HG03457 (cell line): ENCODE results near the gene SRSF1.
"Not testable (repeated sequence)": the region's sequence is repeated elsewhere in the genome, so short reads cannot be mapped to it uniquely, and the experiment has no call there.

Experiments used
- ATAC-seq: cut with Tn5 transposase; IDR thresholded peaks from one replicate; pipeline ENCODE4 v1.9.1; 2021; ENCODE audit warnings: moderate number of reproducible peaks; ENCODE audit not compliant: unreplicated experiment

Gene SRSF1

DNA sequence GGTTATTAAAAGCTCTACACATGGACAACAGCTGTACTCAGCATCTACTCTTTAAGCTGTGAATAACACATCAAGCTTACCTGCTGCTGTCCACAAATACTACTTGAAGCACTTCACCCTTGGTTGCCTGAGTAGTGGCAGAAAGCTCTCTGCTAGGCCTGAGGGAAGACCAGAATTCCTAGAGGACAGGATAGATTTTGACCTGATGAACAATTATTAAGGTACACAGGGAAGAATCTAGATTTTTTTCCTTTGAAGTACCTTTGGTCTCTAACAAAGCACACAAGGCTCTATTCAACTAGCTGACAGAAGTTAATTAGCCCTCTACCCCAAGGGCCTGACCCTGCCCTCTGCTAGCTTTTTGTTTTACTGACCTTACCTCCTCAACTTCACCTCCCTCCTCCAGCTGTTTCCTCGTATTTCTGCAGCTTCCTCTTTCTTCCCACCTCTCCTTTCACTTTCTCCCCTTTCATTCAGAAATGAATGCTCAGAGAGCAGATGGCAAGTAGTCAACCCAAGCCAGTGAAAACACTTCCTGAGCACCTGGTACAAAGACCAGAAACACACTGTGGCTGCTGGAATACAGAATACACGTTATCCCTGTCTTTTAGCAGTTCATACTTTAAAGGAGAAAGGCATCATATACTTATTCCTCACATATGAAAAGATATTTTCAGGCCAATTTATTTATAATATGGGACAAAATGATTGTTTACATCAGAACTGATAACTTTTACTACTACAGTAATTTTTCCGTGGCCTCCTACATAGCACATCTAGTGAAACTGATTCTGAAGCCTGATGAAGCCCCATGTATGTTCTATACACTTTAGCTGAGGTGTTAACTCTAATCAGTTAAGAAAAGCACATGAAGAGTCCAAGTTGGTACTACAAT, 13.3 kb downstream of the SRSF1 start:
- ATAC-seq = no peak

GRCh38 chr17:57991537-57991936, 15.5 kb downstream of the SRSF1 start:
- ATAC-seq = no peak

- no peak for ATAC-seq
These were observed 17.0 kb downstream of the SRSF1 start for GRCh38 chr17:57990037-57990436.

GRCh38 chr17:57988301-57989250, 18.5 kb downstream of the SRSF1 start:
- peak; percentile 51 for ATAC-seq

- ATAC-seq = peak; percentile 30
These were observed 19.3 kb downstream of the SRSF1 start, which contains the start of gene VEZF1 for GRCh38 chr17:57987581-57988300. VEZF1 (minus strand) TSS chr17:57988254; CDS start chr17:57988111, 143 bp downstream.

GRCh38 chr17:57986841-57987580, 20.0 kb downstream of the SRSF1 start:
- ATAC-seq = peak; percentile 1

- no peak for ATAC-seq
These were observed 21.4 kb downstream of the SRSF1 start for GRCh38 chr17:57985675-57985974.

GRCh38 chr17:57984936-57985674, 21.9 kb downstream of the SRSF1 start:
- no peak for ATAC-seq

GRCh38 chr17:57984261-57984890, 22.7 kb downstream of the SRSF1 start:
- ATAC-seq = no peak

DNA sequence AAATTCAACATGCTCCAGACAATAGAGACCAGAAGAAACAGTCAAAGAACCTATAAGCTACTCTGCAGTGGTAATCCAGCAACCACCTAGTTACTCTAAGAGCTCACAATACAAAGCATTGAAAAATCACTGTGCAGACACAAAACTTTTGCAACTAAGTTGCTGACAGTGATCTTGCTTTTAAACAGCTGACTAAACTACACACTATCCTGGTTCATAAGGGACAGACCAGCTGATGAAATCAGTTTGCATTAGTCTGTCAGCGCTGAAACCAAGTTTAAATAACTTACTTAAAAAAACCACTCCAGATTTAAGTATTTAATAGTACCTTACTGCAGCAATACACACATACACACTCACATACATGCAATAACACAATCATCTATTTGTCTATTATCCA, 23.6 kb downstream of the SRSF1 start:
- no peak for ATAC-seq

DNA sequence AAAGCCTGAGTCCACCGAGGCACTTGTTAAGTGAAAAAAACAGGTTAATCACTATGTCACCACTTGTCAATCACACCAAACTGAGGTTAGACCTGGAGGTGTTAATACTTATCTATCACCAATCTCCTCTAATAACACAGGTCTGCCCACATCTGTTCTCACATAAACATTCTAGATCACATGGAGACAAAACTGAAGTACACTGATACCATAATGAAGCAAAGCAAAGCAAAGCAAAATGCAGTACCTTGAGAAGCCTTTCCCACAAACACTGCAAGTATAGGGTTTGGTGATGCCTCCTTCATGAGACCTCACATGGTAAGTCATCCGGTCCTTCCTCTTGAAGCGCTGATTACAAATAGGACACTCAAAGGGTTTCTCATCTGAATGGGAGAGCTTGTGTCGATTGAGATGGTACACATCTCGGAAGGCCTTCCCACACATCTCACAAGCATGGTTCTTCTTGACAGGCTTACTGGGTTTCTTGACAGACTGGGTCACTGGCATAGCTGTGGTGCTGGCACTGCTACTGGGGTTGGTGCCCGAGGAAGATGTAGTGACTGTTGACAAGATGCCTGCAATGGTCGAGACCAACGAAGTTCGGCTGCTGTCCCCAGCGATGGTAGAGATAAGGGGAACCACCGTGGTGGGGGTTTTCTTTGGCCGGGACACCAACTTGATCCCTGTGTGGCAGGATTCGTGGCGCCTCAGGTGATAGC, 24.4 kb downstream of the SRSF1 start:
- no peak for ATAC-seq

DNA sequence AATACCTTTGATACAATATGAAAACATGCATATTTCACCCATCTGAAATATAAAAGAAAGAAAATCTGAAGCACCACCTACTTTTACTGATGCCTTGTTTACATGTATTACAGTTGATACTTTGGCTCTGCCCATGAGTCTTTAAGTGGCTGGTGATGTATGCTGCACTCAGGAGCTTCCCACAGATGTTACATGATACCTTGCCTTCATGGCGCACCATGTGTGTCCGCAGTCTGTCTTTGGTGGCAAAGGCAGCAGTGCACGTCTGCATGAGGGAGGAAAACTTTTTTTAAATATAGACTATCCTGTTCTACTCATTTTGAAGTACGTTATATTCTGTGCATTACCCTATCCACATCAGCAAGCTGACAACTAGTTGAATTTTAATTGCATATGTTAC, 26.5 kb downstream of the SRSF1 start:
- no peak for ATAC-seq

GRCh38 chr17:57979076-57979475, 28.0 kb downstream of the SRSF1 start:
- no peak for ATAC-seq

GRCh38 chr17:57976594-57976993, 30.5 kb downstream of the SRSF1 start:
- no peak for ATAC-seq

- no peak for ATAC-seq
These were observed 32.0 kb downstream of the SRSF1 start for GRCh38 chr17:57975044-57975443.

DNA sequence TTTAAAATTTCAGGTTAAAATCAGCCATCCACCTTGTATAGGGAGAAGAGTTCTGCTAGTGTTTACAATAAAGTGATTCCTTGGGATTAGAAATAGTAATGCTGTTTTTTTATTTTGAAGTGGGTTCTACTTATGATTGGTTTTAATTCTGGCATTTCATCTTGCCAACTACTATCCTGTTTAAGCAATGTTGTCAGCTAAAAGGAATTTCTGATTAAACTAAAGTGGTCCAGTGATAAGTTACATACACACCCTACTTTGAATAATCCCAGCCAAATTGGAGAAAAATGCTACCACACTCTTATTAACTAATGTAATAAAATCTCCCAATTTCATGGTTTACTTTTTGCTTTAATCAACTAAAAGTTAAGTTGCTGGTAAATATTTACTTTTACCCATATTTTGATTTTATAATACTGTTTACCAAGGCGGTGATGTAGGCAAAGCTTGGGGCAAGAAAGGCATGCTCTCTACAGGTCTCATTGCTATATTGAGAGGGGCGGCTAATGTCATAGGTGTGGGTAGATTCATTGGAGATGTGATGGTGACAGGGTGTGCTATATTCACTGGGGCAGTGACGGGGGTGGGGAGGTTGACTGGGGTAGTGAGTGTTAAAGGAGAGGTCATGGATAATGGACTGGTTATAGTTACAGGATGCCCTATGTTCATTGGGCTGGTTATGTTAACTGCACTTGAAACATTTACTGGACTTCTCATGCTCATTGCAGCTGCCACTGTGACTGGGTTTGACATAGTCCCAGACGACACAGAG, 32.8 kb downstream of the SRSF1 start:
- ATAC-seq = not testable (repeated sequence)

DNA sequence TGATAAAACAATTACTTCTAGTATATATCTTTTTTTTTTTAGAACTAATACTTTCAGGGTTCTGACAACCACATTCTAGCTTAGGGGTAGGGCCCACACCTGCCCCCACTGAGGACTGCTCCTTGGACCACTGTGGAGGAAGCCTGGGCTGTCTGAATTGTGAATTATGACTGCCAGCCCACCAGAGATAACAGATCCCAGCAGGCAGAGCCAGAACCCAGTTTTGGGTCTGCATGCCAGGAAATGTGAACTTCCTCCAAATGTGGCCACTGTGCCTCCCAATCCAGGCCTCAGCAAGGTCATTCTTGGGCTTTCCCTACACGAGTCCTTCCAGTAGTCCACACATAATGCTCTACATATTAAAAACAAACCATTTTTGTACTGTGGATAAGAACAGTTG, 34.9 kb downstream of the SRSF1 start:
- ATAC-seq = no peak

GRCh38 chr17:57971572-57971971, 35.5 kb downstream of the SRSF1 start:
- ATAC-seq = no peak
